D721Med (cell line): ENCODE data around the gene FYN.

ENCODE experiments used
- DNase-seq: peaks from one replicate; pipeline ENCODE4 v3.0.0; 2011; ENCODE audit warnings: low spot score; ENCODE audit not compliant: insufficient read length
- FAIRE-seq: peaks from 2 replicates; lab custom pipeline; 2011; peaks lifted over from hg19 to GRCh38; lab: Jason Lieb, UNC
- CTCF ChIP-seq: IDR thresholded peaks from 2 replicates; pipeline ENCODE4 v1.5.1; 2012; ENCODE audit warnings: mild to moderate bottlenecking, control low read depth; ENCODE audit not compliant: insufficient read depth; ENCODE audit errors: missing control alignments

FYN gene

GRCh38 chr6:111765763-111766162 is 107.5 kb downstream of the FYN start:
- no peak for TF ChIP-seq CTCF
- no peak for DNase-seq
- FAIRE-seq = no peak

GRCh38 chr6:111764238-111765175 is 108.7 kb downstream of the FYN start:
- DNase-seq = no peak
- no peak for FAIRE-seq
- TF ChIP-seq CTCF = no peak

- FAIRE-seq (no peak), DNase-seq (no peak)
- no peak for TF ChIP-seq CTCF
Measured at GRCh38 chr6:111763381-111763780, 109.9 kb downstream of the FYN start.

GRCh38 chr6:111761783-111762312 is 111.4 kb downstream of the FYN start:
- no peak for TF ChIP-seq CTCF
- DNase-seq = no peak
- no peak for FAIRE-seq

- DNase-seq = no peak
- no peak for FAIRE-seq
- TF ChIP-seq CTCF = no peak
Measured at GRCh38 chr6:111761212-111761611, 112.0 kb downstream of the FYN start.

- TF ChIP-seq CTCF = no peak
- FAIRE-seq (no peak), DNase-seq (no peak)
Measured at GRCh38 chr6:111759836-111760785, 113.1 kb downstream of the FYN start.
